K562 (cell line): ENCODE results near the gene SPTAN1. TPM values are rescaled to one million over a fixed set of nuclear protein-coding genes. Genes with fewer than 3 reads are reported as not detected.
A peak's percentile ranks its signal among the peaks of the same experiment; 100 is the strongest.

Source experiments
- BMI1 ChIP-seq: fragments of 150-350 bp; IDR thresholded peaks from 2 replicates; pipeline ENCODE4 v1.6.1; 2014; ENCODE audit warnings: low read length
- ELF2 ChIP-seq: fragments of 250-450 bp; sonication (Bioruptor Pico); IDR thresholded peaks from 2 replicates; pipeline ENCODE4 v1.5.0; 2021; ENCODE audit warnings: mild to moderate bottlenecking
- GABPB1 ChIP-seq: sonication (generic); formaldehyde crosslinking; IDR thresholded peaks from 2 replicates; pipeline ENCODE4 v1.8.0; 2022; ENCODE audit warnings: mild to moderate bottlenecking, missing genetic modification reagents
- MCM7 ChIP-seq, 2 experiments: fragments of 450-650 bp; IDR thresholded peaks; 2 replicates each; pipeline ENCODE4 v1.6.1; 2016 to 2018
- NR2C1 ChIP-seq, 2 experiments: fragments of 450-650 bp; IDR thresholded peaks; 2 replicates each; pipeline ENCODE4 v1.6.1; 2017; ENCODE audit warnings: mild to moderate bottlenecking in 2 of 2, antibody characterized with exemption in 1 of 2, inconsistent platforms in 1 of 2, missing compliant biosample characterization in 1 of 2, missing genetic modification characterization in 1 of 2
- ZNF134 ChIP-seq: fragments of 250-450 bp; sonication (Bioruptor Pico); conservative IDR thresholded peaks from 2 replicates; pipeline ENCODE4 v1.4.0; 2020
- ZNF324 ChIP-seq: fragments of 250-450 bp; sonication (Bioruptor Pico); IDR thresholded peaks from 2 replicates; pipeline ENCODE4 v1.4.0; 2020; ENCODE audit warnings: mild to moderate bottlenecking
- ZNF584 ChIP-seq: fragments of 200-800 bp; sonication (Bioruptor generic); IDR thresholded peaks from 2 replicates; pipeline ENCODE4 v1.6.1; 2016; ENCODE audit warnings: low read depth, mild to moderate bottlenecking, missing genetic modification characterization, missing compliant biosample characterization
- ZNF717 ChIP-seq: fragments of 250-450 bp; sonication (Bioruptor Pico); IDR thresholded peaks from 2 replicates; pipeline ENCODE4 v1.5.0; 2021
- polyA plus RNA-seq, 8 experiments: library from polyadenylated mRNA; depleted of rRNA in 4 of 8; stranded (reverse) in 5 of 8; unstranded in 3 of 8; fragments of >200 nt; fragmentation: Nextera tagmentation in 2 of 8; fragmentation: Illumina TruSeq in 1 of 8; extraction: Ambion mirVana in 2 of 8; extraction: Trizol in 1 of 8; gene quantifications; 2 replicates each; pipeline versions ENCODE4 v1.2.1 to v1.2.3, GENCODE V29; 2011 to 2014; ENCODE audit warnings: inconsistent platforms in 1 of 8, missing spikeins in 1 of 8
- total RNA-seq, 7 experiments: library from RNA; depleted of rRNA in 6 of 7; stranded (reverse); fragments of >200 nt in 6 of 7; fragmentation: Illumina TruSeq in 2 of 7; extraction: Trizol in 2 of 7; gene quantifications; 2 replicates each; pipeline versions ENCODE4 v1.2.1 to v1.2.3, GENCODE V29; 2011 to 2021; ENCODE audit warnings: low replicate concordance in 1 of 7
- TF ChIP-seq, protein P1 (sequence below): fragments of 250-450 bp; sonication (Bioruptor Pico); IDR thresholded peaks from 2 replicates; pipeline ENCODE4 v1.8.0; 2022; ENCODE audit warnings: inconsistent platforms
- TF ChIP-seq, protein P2 (sequence below): fragments of 200-600 bp; sonication (generic); IDR thresholded peaks from one replicate; pipeline ENCODE4 v1.6.1; 2012; ENCODE audit warnings: mild to moderate bottlenecking, low read depth, low read length, inconsistent platforms
- TF ChIP-seq, protein P3 (sequence below): fragments of 450-650 bp; IDR thresholded peaks from 2 replicates; pipeline ENCODE4 v1.6.1; 2016; ENCODE audit warnings: borderline replicate concordance

The SPTAN1 gene
- total and polyA plus RNA-seq, 9 of the 15 experiments (the other 6 are each of a cell fraction or from before 2014, with no cell fraction given), result 1.5 to 13.5 (median 6.8) TPM

DNA sequence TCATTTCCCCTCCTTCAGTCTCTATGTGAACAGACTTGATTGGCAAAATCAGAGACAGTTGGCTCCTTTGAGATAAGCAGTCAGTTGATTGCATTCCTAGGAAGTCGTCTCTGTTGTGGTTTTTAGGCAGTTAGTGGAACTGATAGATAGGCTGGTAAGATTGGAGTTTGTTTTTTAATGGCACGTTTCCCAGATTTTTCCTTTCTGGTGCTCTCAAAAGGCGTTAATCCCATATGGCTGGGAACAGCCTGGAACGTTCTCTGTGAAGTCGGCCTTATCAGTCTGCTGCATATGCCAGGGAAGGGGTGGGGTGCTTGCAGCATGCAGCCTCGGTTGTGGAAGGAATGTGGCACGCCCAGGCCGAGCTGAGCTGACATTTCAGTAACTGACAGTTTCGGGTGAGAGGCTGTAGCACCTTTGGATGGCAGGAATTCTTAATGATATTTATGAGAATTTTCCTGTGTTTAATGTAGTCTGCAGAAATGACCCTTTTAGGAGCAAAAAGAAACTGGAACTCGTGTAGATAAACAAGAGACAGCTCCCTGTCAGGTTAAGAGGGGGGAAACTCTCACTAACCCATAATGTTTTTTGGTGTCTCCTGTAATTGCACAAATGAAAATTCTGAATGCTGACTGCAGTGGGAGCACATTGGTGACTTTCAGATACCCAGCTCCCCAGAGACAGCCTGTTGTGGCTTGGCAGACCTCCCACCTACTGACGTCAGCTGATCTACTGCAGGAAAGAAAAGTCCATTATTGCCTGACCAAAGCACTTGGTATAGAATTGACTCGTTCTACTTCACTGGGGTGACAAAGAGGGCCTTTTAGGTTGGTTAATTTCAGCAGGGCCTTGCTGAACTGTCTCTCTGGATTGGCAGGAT is 6.3 kb downstream of the SPTAN1 start (continued):
- peak; percentile 51 for TF ChIP-seq ZNF324 (CRISPR knock-in tag)
- TF ChIP-seq, protein P1, sequence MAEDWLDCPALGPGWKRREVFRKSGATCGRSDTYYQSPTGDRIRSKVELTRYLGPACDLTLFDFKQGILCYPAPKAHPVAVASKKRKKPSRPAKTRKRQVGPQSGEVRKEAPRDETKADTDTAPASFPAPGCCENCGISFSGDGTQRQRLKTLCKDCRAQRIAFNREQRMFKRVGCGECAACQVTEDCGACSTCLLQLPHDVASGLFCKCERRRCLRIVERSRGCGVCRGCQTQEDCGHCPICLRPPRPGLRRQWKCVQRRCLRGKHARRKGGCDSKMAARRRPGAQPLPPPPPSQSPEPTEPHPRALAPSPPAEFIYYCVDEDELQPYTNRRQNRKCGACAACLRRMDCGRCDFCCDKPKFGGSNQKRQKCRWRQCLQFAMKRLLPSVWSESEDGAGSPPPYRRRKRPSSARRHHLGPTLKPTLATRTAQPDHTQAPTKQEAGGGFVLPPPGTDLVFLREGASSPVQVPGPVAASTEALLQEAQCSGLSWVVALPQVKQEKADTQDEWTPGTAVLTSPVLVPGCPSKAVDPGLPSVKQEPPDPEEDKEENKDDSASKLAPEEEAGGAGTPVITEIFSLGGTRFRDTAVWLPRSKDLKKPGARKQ (CRISPR knock-in tag), result no peak
- TF ChIP-seq, protein P2, sequence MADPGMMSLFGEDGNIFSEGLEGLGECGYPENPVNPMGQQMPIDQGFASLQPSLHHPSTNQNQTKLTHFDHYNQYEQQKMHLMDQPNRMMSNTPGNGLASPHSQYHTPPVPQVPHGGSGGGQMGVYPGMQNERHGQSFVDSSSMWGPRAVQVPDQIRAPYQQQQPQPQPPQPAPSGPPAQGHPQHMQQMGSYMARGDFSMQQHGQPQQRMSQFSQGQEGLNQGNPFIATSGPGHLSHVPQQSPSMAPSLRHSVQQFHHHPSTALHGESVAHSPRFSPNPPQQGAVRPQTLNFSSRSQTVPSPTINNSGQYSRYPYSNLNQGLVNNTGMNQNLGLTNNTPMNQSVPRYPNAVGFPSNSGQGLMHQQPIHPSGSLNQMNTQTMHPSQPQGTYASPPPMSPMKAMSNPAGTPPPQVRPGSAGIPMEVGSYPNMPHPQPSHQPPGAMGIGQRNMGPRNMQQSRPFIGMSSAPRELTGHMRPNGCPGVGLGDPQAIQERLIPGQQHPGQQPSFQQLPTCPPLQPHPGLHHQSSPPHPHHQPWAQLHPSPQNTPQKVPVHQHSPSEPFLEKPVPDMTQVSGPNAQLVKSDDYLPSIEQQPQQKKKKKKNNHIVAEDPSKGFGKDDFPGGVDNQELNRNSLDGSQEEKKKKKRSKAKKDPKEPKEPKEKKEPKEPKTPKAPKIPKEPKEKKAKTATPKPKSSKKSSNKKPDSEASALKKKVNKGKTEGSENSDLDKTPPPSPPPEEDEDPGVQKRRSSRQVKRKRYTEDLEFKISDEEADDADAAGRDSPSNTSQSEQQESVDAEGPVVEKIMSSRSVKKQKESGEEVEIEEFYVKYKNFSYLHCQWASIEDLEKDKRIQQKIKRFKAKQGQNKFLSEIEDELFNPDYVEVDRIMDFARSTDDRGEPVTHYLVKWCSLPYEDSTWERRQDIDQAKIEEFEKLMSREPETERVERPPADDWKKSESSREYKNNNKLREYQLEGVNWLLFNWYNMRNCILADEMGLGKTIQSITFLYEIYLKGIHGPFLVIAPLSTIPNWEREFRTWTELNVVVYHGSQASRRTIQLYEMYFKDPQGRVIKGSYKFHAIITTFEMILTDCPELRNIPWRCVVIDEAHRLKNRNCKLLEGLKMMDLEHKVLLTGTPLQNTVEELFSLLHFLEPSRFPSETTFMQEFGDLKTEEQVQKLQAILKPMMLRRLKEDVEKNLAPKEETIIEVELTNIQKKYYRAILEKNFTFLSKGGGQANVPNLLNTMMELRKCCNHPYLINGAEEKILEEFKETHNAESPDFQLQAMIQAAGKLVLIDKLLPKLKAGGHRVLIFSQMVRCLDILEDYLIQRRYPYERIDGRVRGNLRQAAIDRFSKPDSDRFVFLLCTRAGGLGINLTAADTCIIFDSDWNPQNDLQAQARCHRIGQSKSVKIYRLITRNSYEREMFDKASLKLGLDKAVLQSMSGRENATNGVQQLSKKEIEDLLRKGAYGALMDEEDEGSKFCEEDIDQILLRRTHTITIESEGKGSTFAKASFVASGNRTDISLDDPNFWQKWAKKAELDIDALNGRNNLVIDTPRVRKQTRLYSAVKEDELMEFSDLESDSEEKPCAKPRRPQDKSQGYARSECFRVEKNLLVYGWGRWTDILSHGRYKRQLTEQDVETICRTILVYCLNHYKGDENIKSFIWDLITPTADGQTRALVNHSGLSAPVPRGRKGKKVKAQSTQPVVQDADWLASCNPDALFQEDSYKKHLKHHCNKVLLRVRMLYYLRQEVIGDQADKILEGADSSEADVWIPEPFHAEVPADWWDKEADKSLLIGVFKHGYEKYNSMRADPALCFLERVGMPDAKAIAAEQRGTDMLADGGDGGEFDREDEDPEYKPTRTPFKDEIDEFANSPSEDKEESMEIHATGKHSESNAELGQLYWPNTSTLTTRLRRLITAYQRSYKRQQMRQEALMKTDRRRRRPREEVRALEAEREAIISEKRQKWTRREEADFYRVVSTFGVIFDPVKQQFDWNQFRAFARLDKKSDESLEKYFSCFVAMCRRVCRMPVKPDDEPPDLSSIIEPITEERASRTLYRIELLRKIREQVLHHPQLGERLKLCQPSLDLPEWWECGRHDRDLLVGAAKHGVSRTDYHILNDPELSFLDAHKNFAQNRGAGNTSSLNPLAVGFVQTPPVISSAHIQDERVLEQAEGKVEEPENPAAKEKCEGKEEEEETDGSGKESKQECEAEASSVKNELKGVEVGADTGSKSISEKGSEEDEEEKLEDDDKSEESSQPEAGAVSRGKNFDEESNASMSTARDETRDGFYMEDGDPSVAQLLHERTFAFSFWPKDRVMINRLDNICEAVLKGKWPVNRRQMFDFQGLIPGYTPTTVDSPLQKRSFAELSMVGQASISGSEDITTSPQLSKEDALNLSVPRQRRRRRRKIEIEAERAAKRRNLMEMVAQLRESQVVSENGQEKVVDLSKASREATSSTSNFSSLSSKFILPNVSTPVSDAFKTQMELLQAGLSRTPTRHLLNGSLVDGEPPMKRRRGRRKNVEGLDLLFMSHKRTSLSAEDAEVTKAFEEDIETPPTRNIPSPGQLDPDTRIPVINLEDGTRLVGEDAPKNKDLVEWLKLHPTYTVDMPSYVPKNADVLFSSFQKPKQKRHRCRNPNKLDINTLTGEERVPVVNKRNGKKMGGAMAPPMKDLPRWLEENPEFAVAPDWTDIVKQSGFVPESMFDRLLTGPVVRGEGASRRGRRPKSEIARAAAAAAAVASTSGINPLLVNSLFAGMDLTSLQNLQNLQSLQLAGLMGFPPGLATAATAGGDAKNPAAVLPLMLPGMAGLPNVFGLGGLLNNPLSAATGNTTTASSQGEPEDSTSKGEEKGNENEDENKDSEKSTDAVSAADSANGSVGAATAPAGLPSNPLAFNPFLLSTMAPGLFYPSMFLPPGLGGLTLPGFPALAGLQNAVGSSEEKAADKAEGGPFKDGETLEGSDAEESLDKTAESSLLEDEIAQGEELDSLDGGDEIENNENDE, result no peak
- no peak for TF ChIP-seq ELF2 (CRISPR knock-in tag)
- peak; percentile 94 for TF ChIP-seq ZNF584
- no peak; the same call in 1 of the 2 replicates for TF ChIP-seq BMI1
- TF ChIP-seq GABPB1 (CRISPR knock-in tag), result 0 out of 2 replicates have a peak, but pooled peaks have one; percentile 19
- TF ChIP-seq ZNF717 (CRISPR knock-in tag), result no peak
- TF ChIP-seq ZNF134 (CRISPR knock-in tag), result peak; percentile 66
- peak; percentile 67; the same call in 1 of the 2 replicates for TF ChIP-seq NR2C1 (IDR thresholded peaks at IDR 0.05)
- TF ChIP-seq NR2C1 (tag; IDR thresholded peaks at IDR 0.05), result peak; percentile 80
- TF ChIP-seq, protein P3, sequence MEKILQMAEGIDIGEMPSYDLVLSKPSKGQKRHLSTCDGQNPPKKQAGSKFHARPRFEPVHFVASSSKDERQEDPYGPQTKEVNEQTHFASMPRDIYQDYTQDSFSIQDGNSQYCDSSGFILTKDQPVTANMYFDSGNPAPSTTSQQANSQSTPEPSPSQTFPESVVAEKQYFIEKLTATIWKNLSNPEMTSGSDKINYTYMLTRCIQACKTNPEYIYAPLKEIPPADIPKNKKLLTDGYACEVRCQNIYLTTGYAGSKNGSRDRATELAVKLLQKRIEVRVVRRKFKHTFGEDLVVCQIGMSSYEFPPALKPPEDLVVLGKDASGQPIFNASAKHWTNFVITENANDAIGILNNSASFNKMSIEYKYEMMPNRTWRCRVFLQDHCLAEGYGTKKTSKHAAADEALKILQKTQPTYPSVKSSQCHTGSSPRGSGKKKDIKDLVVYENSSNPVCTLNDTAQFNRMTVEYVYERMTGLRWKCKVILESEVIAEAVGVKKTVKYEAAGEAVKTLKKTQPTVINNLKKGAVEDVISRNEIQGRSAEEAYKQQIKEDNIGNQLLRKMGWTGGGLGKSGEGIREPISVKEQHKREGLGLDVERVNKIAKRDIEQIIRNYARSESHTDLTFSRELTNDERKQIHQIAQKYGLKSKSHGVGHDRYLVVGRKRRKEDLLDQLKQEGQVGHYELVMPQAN, result 0 out of 2 replicates have a peak, but pooled peaks have one; percentile 54
- peak in 1 of 2 experiments; percentile 73; a peak in 1 of 4 replicates for TF ChIP-seq MCM7 (IDR thresholded peaks at IDR 0.05)
